ENCODE results near the gene FAM170B.

The FAM170B gene

GRCh38 chr10:49090696-49091380 lies 43.0 kb downstream of the FAM170B start:
- DNase-seq (ENCODE audit: insufficient read length), result no peak
- TF ChIP-seq TAF1 (IDR thresholded peaks at IDR 0.05; ENCODE audit: borderline replicate concordance, low read depth, low read length) (no peak), POLR2AphosphoS5 (IDR thresholded peaks at IDR 0.05; ENCODE audit: low read depth, low read length) (no peak), POLR2A (IDR thresholded peaks at IDR 0.05; ENCODE audit: low read depth, low read length) (no peak)
- no peak for FAIRE-seq

DNA sequence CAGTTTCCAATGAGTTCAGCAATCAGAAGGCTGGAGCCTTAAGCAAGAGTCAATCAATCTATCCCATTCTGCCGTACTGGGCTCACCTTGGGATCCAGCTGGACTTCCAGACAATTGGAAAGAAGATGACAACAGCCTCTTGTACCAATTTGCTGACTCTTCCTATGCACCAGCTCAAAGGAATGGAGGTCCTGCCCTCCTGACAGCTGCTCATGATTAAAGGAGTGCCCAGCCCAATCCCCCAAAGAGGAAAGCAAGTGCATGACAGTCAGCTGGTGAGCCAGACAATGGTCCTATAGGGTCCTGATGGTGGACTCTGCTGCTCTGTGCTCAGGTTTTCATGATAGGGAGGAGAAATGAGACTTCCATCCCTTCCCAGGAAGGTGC lies 43.6 kb downstream of the FAM170B start:
- TF ChIP-seq POLR2A (IDR thresholded peaks at IDR 0.05; ENCODE audit: low read depth, low read length), result no peak
- TF ChIP-seq TAF1 (IDR thresholded peaks at IDR 0.05; ENCODE audit: borderline replicate concordance, low read depth, low read length), result no peak
- DNase-seq (ENCODE audit: insufficient read length) (no peak), FAIRE-seq (no peak)

GRCh38 chr10:49089557-49090188 lies 44.1 kb downstream of the FAM170B start:
- DNase-seq (ENCODE audit: insufficient read length) (no peak), FAIRE-seq (no peak)
- TF ChIP-seq POLR2AphosphoS5 (IDR thresholded peaks at IDR 0.05; ENCODE audit: low read depth, low read length), result no peak
- no peak for TF ChIP-seq POLR2A (IDR thresholded peaks at IDR 0.05; ENCODE audit: low read depth, low read length)
- TF ChIP-seq TAF1 (IDR thresholded peaks at IDR 0.05; ENCODE audit: borderline replicate concordance, low read depth, low read length), result no peak

GRCh38 chr10:49089152-49089551 lies 44.7 kb downstream of the FAM170B start:
- TF ChIP-seq POLR2A (IDR thresholded peaks at IDR 0.05; ENCODE audit: low read depth, low read length), result no peak
- DNase-seq (ENCODE audit: insufficient read length) (no peak), FAIRE-seq (no peak)

DNA sequence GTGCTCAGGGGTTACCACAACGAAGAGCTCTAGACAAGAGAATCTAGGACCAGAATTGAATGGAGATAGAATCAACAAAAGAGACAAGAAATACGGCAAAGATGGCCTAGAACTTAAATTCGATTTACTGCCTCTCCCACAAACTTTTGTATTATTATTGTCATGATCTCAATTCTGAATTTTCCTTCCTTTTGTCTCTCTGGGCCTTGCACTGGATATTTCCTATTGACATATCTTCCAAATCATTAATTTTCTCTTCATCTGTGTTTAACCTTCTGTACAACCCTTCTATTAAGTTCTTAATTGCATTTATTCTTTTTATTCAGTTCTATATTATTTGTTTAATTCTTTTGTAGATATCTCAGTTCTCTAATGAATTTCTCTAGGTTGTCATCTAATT lies 46.9 kb downstream of the FAM170B start:
- TF ChIP-seq POLR2AphosphoS5 (IDR thresholded peaks at IDR 0.05; ENCODE audit: low read depth, low read length) (no peak), POLR2A (IDR thresholded peaks at IDR 0.05; ENCODE audit: low read depth, low read length) (no peak), TAF1 (IDR thresholded peaks at IDR 0.05; ENCODE audit: borderline replicate concordance, low read depth, low read length) (no peak)
- no peak for DNase-seq (ENCODE audit: insufficient read length)
- no peak for FAIRE-seq

DNA sequence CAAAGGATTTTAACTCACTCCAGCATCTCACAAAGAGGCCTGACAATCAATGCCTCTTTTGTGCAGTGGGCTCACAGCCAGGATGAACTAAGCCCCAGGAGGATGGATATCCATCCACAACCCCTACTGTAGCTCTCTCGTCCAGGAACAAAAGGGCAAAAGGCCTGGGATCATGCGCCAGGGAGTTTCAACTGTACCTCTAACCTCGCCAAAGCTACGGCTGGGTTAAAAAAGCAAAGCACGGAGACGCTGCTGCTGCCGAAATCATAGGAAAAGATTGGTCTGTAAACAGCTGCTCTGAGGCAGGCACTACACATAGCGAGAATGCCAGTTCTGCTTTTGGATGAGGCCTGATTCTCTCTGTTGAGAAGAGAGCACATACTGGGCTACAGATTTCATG lies 50.6 kb downstream of the FAM170B start:
- DNase-seq (ENCODE audit: insufficient read length) (no peak), FAIRE-seq (no peak)
- TF ChIP-seq POLR2A (IDR thresholded peaks at IDR 0.05; ENCODE audit: low read depth, low read length), result no peak
- TF ChIP-seq POLR2AphosphoS5 (IDR thresholded peaks at IDR 0.05; ENCODE audit: low read depth, low read length), result no peak

- TF ChIP-seq POLR2A (IDR thresholded peaks at IDR 0.05; ENCODE audit: low read depth, low read length) (no peak), POLR2AphosphoS5 (IDR thresholded peaks at IDR 0.05; ENCODE audit: low read depth, low read length) (no peak), TAF1 (IDR thresholded peaks at IDR 0.05; ENCODE audit: borderline replicate concordance, low read depth, low read length) (no peak)
- FAIRE-seq (no peak), DNase-seq (ENCODE audit: insufficient read length) (no peak)
These were observed 51.1 kb downstream of the FAM170B start for GRCh38 chr10:49082766-49083165.

GRCh38 chr10:49081547-49082275 lies 52.1 kb downstream of the FAM170B start:
- FAIRE-seq, result no peak
- no peak for DNase-seq (ENCODE audit: insufficient read length)
- TF ChIP-seq TAF1 (IDR thresholded peaks at IDR 0.05; ENCODE audit: borderline replicate concordance, low read depth, low read length) (no peak), POLR2A (IDR thresholded peaks at IDR 0.05; ENCODE audit: low read depth, low read length) (no peak), POLR2AphosphoS5 (IDR thresholded peaks at IDR 0.05; ENCODE audit: low read depth, low read length) (no peak)

Measured in GM12892 (cell line).